HEK293T (cell line): Measurements from ENCODE around the gene CACTIN.
A peak's percentile ranks its signal among the peaks of the same experiment; 100 is the strongest.

Experiments used
- CTCF ChIA-PET: fragments of 350-600 bp; formaldehyde crosslinking; extraction: SDS; loops from one replicate; lab custom pipeline; 2021; ENCODE audit warnings: antibody characterized with exemption, inconsistent platforms; lab: Yijun Ruan, JAX
- POLR2A ChIA-PET: fragments of 350-600 bp; formaldehyde crosslinking; extraction: SDS; loops from one replicate; lab custom pipeline; 2020; ENCODE audit warnings: antibody characterized with exemption, inconsistent platforms; lab: Yijun Ruan, JAX
- DNase-seq: peaks from one replicate; pipeline ENCODE4 v3.0.0; 2012; ENCODE audit warnings: mixed read lengths; ENCODE audit errors: extremely low spot score
- ARNT ChIP-seq: fragments of 450-650 bp; IDR thresholded peaks from 2 replicates; pipeline ENCODE4 v1.6.1; 2017; ENCODE audit warnings: mild to moderate bottlenecking
- BHLHE40 ChIP-seq: fragments of 450-650 bp; IDR thresholded peaks from 2 replicates; pipeline ENCODE4 v1.6.1; 2016; ENCODE audit warnings: mild to moderate bottlenecking, moderate library complexity, borderline replicate concordance
- CTBP1 ChIP-seq: fragments of 450-650 bp; IDR thresholded peaks from 2 replicates; pipeline ENCODE4 v1.6.1; 2016; ENCODE audit warnings: borderline replicate concordance
- ELF4 ChIP-seq: fragments of 450-650 bp; IDR thresholded peaks from 2 replicates; pipeline ENCODE4 v1.6.1; 2017; ENCODE audit warnings: antibody characterized with exemption
- FOXA1 ChIP-seq: fragments of 450-650 bp; IDR thresholded peaks from 2 replicates; pipeline ENCODE4 v1.6.1; 2016; ENCODE audit warnings: mild to moderate bottlenecking
- FOXK2 ChIP-seq: fragments of 450-650 bp; IDR thresholded peaks from 2 replicates; pipeline ENCODE4 v1.6.1; 2016; ENCODE audit warnings: mild to moderate bottlenecking
- FOXM1 ChIP-seq: fragments of 450-650 bp; IDR thresholded peaks from 2 replicates; pipeline ENCODE4 v1.6.1; 2017; ENCODE audit warnings: mild to moderate bottlenecking, borderline replicate concordance
- HDGF ChIP-seq: fragments of 450-650 bp; IDR thresholded peaks from 2 replicates; pipeline ENCODE4 v1.6.1; 2017; ENCODE audit warnings: antibody characterized with exemption, borderline replicate concordance
- L3MBTL2 ChIP-seq: fragments of 450-650 bp; conservative IDR thresholded peaks from 2 replicates; pipeline ENCODE4 v1.6.1; 2016; ENCODE audit warnings: mild to moderate bottlenecking
- LEF1 ChIP-seq: fragments of 450-650 bp; IDR thresholded peaks from 2 replicates; pipeline ENCODE4 v1.6.1; 2017; ENCODE audit warnings: mild to moderate bottlenecking, borderline replicate concordance
- NFRKB ChIP-seq: fragments of 450-650 bp; IDR thresholded peaks from 2 replicates; pipeline ENCODE4 v1.6.1; 2016; ENCODE audit warnings: mild to moderate bottlenecking, moderate library complexity
- PKNOX1 ChIP-seq: fragments of 450-650 bp; IDR thresholded peaks from 2 replicates; pipeline ENCODE4 v1.6.1; 2016
- SP1 ChIP-seq: fragments of 450-650 bp; IDR thresholded peaks from 2 replicates; pipeline ENCODE4 v1.6.1; 2017
- SUZ12 ChIP-seq: fragments of 450-650 bp; IDR thresholded peaks from 2 replicates; pipeline ENCODE4 v1.6.1; 2016; ENCODE audit warnings: mild to moderate bottlenecking
- TARDBP ChIP-seq: fragments of 450-650 bp; IDR thresholded peaks from 2 replicates; pipeline ENCODE4 v1.6.1; 2016
- ZNF384 ChIP-seq: fragments of 450-650 bp; IDR thresholded peaks from 2 replicates; pipeline ENCODE4 v1.6.1; 2016

CACTIN gene

GRCh38 chr19:3577723-3578344 is 48.8 kb downstream of the CACTIN start:
- ChIA-PET POLR2A (interaction anchor here (0.8 kb wide), 1 partner anchor 22 kb away, joined by 3 read pairs; no protein-coding TSS in a partner anchor), CTCF (no interaction called here)
- no peak for DNase-seq
- TF ChIP-seq L3MBTL2 = no peak
- no peak for TF ChIP-seq LEF1
- no peak for TF ChIP-seq TARDBP
- TF ChIP-seq SUZ12 = no peak
- TF ChIP-seq FOXA1 = no peak
- no peak for TF ChIP-seq FOXK2
- TF ChIP-seq NFRKB = no peak
- no peak for TF ChIP-seq ARNT
- no peak for TF ChIP-seq ELF4
- TF ChIP-seq ZNF384 = no peak
- TF ChIP-seq PKNOX1 = no peak
- no peak for TF ChIP-seq SP1
- no peak for TF ChIP-seq CTBP1
- no peak for TF ChIP-seq FOXM1

- TF ChIP-seq FOXK2 (no peak), ZNF384 (no peak)
- no peak for DNase-seq
- CTCF ChIA-PET = interaction anchor here (0.6 to 2.0 kb wide), 2 partner anchors 9 to 31 kb away, joined by 6 to 10 read pairs; no protein-coding TSS in a partner anchor
- POLR2A ChIA-PET = interaction anchor here (0.8 kb wide), 1 partner anchor 23 kb away, joined by 3 read pairs; no protein-coding TSS in a partner anchor
Measured at GRCh38 chr19:3576696-3577443, 49.7 kb downstream of the CACTIN start.

- ChIA-PET CTCF (interaction anchor here (0.6 to 2.0 kb wide), 6 partner anchors 8 to 34 kb away, joined by 3 to 10 read pairs (median 4); no protein-coding TSS in a partner anchor), POLR2A (no interaction called here)
- TF ChIP-seq FOXA1 = no peak
- no peak for TF ChIP-seq HDGF
- no peak for TF ChIP-seq FOXK2
- no peak for TF ChIP-seq FOXM1
- TF ChIP-seq ARNT = no peak
- TF ChIP-seq TARDBP = no peak
- no peak for TF ChIP-seq CTBP1
- TF ChIP-seq LEF1 = no peak
- TF ChIP-seq NFRKB = no peak
- TF ChIP-seq PKNOX1 = no peak
- no peak for TF ChIP-seq ZNF384
- TF ChIP-seq ELF4 = no peak
- TF ChIP-seq SUZ12 = no peak
- TF ChIP-seq L3MBTL2 = no peak
- TF ChIP-seq SP1 = no peak
- TF ChIP-seq BHLHE40 = no peak
- no peak for DNase-seq
Measured at GRCh38 chr19:3575949-3576673, 50.5 kb downstream of the CACTIN start.

- no peak for TF ChIP-seq BHLHE40
- no peak for TF ChIP-seq PKNOX1
- TF ChIP-seq ZNF384 = no peak
- no peak for TF ChIP-seq TARDBP
- TF ChIP-seq ELF4 = no peak
- TF ChIP-seq NFRKB = no peak
- no peak for TF ChIP-seq FOXA1
- TF ChIP-seq SP1 = no peak
- TF ChIP-seq HDGF = no peak
- no peak; the same call in 1 of the 2 replicates for TF ChIP-seq CTBP1
- TF ChIP-seq ARNT = no peak
- no peak for TF ChIP-seq SUZ12
- no peak for TF ChIP-seq LEF1
- TF ChIP-seq FOXK2 = no peak
- no peak for TF ChIP-seq FOXM1
- no peak for TF ChIP-seq L3MBTL2
- ChIA-PET CTCF (interaction anchor here (0.6 to 2.0 kb wide), 7 partner anchors 9 to 75 kb away, joined by 3 to 10 read pairs (median 4); no protein-coding TSS in a partner anchor), POLR2A (no interaction called here)
- DNase-seq = peak; percentile 41
Measured at GRCh38 chr19:3575260-3575741, 51.3 kb downstream of the CACTIN start.

- ChIA-PET POLR2A (interaction anchor here (0.6 to 1.2 kb wide), 6 partner anchors 10 to 29 kb away, joined by 3 to 8 read pairs (median 4); partner anchors contain the start of genes GIPC3 and MFSD12), CTCF (interaction anchor here (0.8 kb wide), 1 partner anchor 13 kb away, joined by 5 read pairs; no protein-coding TSS in a partner anchor)
- TF ChIP-seq FOXM1 (no peak), HDGF (peak; percentile 94), SP1 (peak; percentile 88), PKNOX1 (peak; percentile 97), ELF4 (no peak), CTBP1 (no peak), ZNF384 (no peak)
- DNase-seq = peak; percentile 98
Measured at GRCh38 chr19:3573858-3574637, 52.5 kb downstream of the CACTIN start.
